IMR-90 (cell line): ENCODE measurements around the gene DUOX2. TPM values are rescaled to one million over a fixed set of nuclear protein-coding genes. Genes with fewer than 3 reads are reported as not detected.

Experiments used
- ATAC-seq: fragments of 200-7000 bp; cut with Tn5 transposase; 2 replicates; pipeline ENCODE4 v1.9.1; 2020; ENCODE audit warnings: low read depth, mild to moderate bottlenecking, moderate library complexity
- BruUV-seq: library from RNA; stranded (reverse); fragments of 400-500 nt; replicated peaks from 2 replicates; lab custom pipeline; 2021; lab: Mats Ljungman, UMichigan
- CTCF ChIA-PET: fragments of 300-600 bp; formaldehyde crosslinking; extraction: SDS; loops from one replicate; lab custom pipeline; 2021; ENCODE audit warnings: antibody characterized with exemption; lab: Yijun Ruan, JAX
- POLR2A ChIA-PET: fragments of 300-600 bp; sonication (Branson Sonifier 250); formaldehyde crosslinking; loops from one replicate; lab custom pipeline; 2022; ENCODE audit warnings: antibody characterized with exemption; ENCODE audit not compliant: unreplicated experiment; lab: Charles Lee
- DNase-seq: peaks from one replicate; pipeline ENCODE4 v3.0.0; 2013
- H2AFZ ChIP-seq: replicated peaks from 2 replicates; pipeline ENCODE3; 2013; ENCODE audit warnings: low read length, mild to moderate bottlenecking; ENCODE audit not compliant: poor library complexity
- H2AK5ac ChIP-seq: 2 replicates; pipeline ENCODE4 v1.6.1; 2013; ENCODE audit warnings: low read depth, low read length, inconsistent platforms
- H2AK9ac ChIP-seq: replicated peaks from 2 replicates; pipeline ENCODE3; 2013; ENCODE audit warnings: mild to moderate bottlenecking, low read depth, low read length, moderate library complexity; ENCODE audit not compliant: poor library complexity
- H2BK120ac ChIP-seq: 2 replicates; pipeline ENCODE4 v1.6.1; 2013; ENCODE audit warnings: low read depth, low read length, inconsistent platforms
- H2BK15ac ChIP-seq: 3 replicates; pipeline ENCODE4 v1.6.1; 2013; ENCODE audit warnings: low read depth, low read length, inconsistent platforms
- H2BK20ac ChIP-seq: 2 replicates; pipeline ENCODE4 v1.6.1; 2013; ENCODE audit warnings: low read depth, mild to moderate bottlenecking, inconsistent platforms, low read length, moderate library complexity
- H2BK5ac ChIP-seq: 2 replicates; pipeline ENCODE4 v1.6.1; 2013; ENCODE audit warnings: mild to moderate bottlenecking, low read depth, low read length, inconsistent platforms; ENCODE audit not compliant: poor library complexity, severe bottlenecking
- H3K14ac ChIP-seq: replicated peaks from 2 replicates; pipeline ENCODE4 v1.6.1; 2013; ENCODE audit warnings: low read depth, low read length, inconsistent platforms
- H3K18ac ChIP-seq: 2 replicates; pipeline ENCODE4 v1.6.1; 2013; ENCODE audit warnings: low read depth, low read length, control low read depth
- H3K23ac ChIP-seq: 2 replicates; pipeline ENCODE4 v1.6.1; 2013; ENCODE audit warnings: low read depth, low read length, inconsistent platforms
- H3K27ac ChIP-seq: 2 replicates; pipeline ENCODE4 v1.5.1; 2013; ENCODE audit warnings: mild to moderate bottlenecking, control low read depth, low read length; ENCODE audit not compliant: insufficient read depth
- H3K27me3 ChIP-seq: 2 replicates; pipeline ENCODE4 v1.6.1; 2013; ENCODE audit warnings: low read length; ENCODE audit not compliant: control insufficient read depth, insufficient read depth
- H3K36me3 ChIP-seq: 2 replicates; pipeline ENCODE4 v1.6.1; 2013; ENCODE audit warnings: low read length, mixed read lengths; ENCODE audit not compliant: control insufficient read depth, insufficient read depth
- H3K4ac ChIP-seq: 2 replicates; pipeline ENCODE4 v1.6.1; 2013; ENCODE audit warnings: low read depth, low read length, inconsistent platforms
- H3K4me1 ChIP-seq: 2 replicates; pipeline ENCODE4 v1.6.1; 2013; ENCODE audit warnings: low read length, mixed read lengths; ENCODE audit not compliant: control insufficient read depth, insufficient read depth
- H3K4me2 ChIP-seq: 2 replicates; pipeline ENCODE4 v1.6.1; 2013; ENCODE audit warnings: low read depth, mild to moderate bottlenecking, control low read depth, low read length, moderate library complexity
- H3K4me3 ChIP-seq: 2 replicates; pipeline ENCODE4 v1.5.1; 2013; ENCODE audit warnings: low read depth, mild to moderate bottlenecking, control low read depth, low read length, moderate library complexity; ENCODE audit not compliant: insufficient read depth
- H3K56ac ChIP-seq: 2 replicates; pipeline ENCODE4 v1.6.1; 2013; ENCODE audit warnings: low read length, inconsistent platforms; ENCODE audit not compliant: insufficient read depth; ENCODE audit errors: extremely low read depth
- H3K79me1 ChIP-seq, 2 experiments: 2 replicates each; pipeline ENCODE4 v1.6.1; 2013; ENCODE audit warnings: low read length in 2 of 2, inconsistent platforms in 1 of 2, low read depth in 1 of 2
- H3K9ac ChIP-seq: 2 replicates; pipeline ENCODE4 v1.6.1; 2013; ENCODE audit warnings: low read depth, low read length, control low read depth
- H3K9me1 ChIP-seq: 2 replicates; pipeline ENCODE4 v1.6.1; 2013; ENCODE audit warnings: low read length, inconsistent platforms; ENCODE audit not compliant: insufficient read depth
- H3K9me3 ChIP-seq: 2 replicates; pipeline ENCODE4 v1.6.1; 2013; ENCODE audit warnings: low read length; ENCODE audit not compliant: control insufficient read depth, insufficient read depth
- H4K20me1 ChIP-seq: 2 replicates; pipeline ENCODE4 v1.6.1; 2013; ENCODE audit warnings: low read length, inconsistent platforms; ENCODE audit not compliant: insufficient read depth
- H4K5ac ChIP-seq: 2 replicates; pipeline ENCODE4 v1.6.1; 2013; ENCODE audit warnings: mild to moderate bottlenecking, low read depth, low read length, control low read depth
- H4K8ac ChIP-seq, 2 experiments: 2 replicates each; pipeline ENCODE4 v1.6.1; 2013; ENCODE audit warnings: low read depth in 2 of 2, low read length in 2 of 2, control low read depth in 1 of 2, inconsistent platforms in 1 of 2
- H4K91ac ChIP-seq: 2 replicates; pipeline ENCODE4 v1.6.1; 2013; ENCODE audit warnings: low read depth, low read length, inconsistent platforms; ENCODE audit not compliant: insufficient read depth
- BHLHE40 ChIP-seq: fragments of 150-350 bp; IDR thresholded peaks from 2 replicates; pipeline ENCODE4 v1.6.1; 2016; ENCODE audit warnings: mild to moderate bottlenecking, low read depth, low read length
- CEBPB ChIP-seq: IDR thresholded peaks from 2 replicates; pipeline ENCODE4 v1.6.1; 2012; ENCODE audit warnings: low read depth, low read length, improper control_type of control experiment
- FOS ChIP-seq: fragments of 150-350 bp; IDR thresholded peaks from 2 replicates; pipeline ENCODE4 v1.6.1; 2016; ENCODE audit warnings: low read depth, low read length
- MAFK ChIP-seq: IDR thresholded peaks from 2 replicates; pipeline ENCODE4 v1.6.1; 2012; ENCODE audit warnings: low read depth, low read length, improper control_type of control experiment
- MAZ ChIP-seq: IDR thresholded peaks from 2 replicates; pipeline ENCODE4 v1.6.1; 2012; ENCODE audit warnings: low read depth, mild to moderate bottlenecking, low read length, improper control_type of control experiment, moderate library complexity, borderline replicate concordance
- MXI1 ChIP-seq: IDR thresholded peaks from 2 replicates; pipeline ENCODE4 v1.6.1; 2012; ENCODE audit warnings: low read depth, mild to moderate bottlenecking, low read length, moderate library complexity, borderline replicate concordance
- NFE2L2 ChIP-seq: fragments of 150-350 bp; IDR thresholded peaks from 2 replicates; pipeline ENCODE4 v1.6.1; 2016; ENCODE audit warnings: low read depth, mild to moderate bottlenecking, low read length
- POLR2A ChIP-seq: IDR thresholded peaks from 2 replicates; pipeline ENCODE4 v1.6.1; 2012; ENCODE audit warnings: mild to moderate bottlenecking, low read depth, low read length
- RFX5 ChIP-seq: IDR thresholded peaks from 2 replicates; pipeline ENCODE4 v1.8.0; 2012; ENCODE audit warnings: low read depth, mild to moderate bottlenecking, low read length, moderate library complexity
- SMC3 ChIP-seq: fragments of 150-350 bp; IDR thresholded peaks from 2 replicates; pipeline ENCODE4 v1.6.1; 2016; ENCODE audit warnings: low read depth, mild to moderate bottlenecking, antibody characterized with exemption, low read length, moderate library complexity
- WGBS, 2 experiments: methylation state at CpG; one replicate each; pipeline versions ENCODE4 v1.1.5 to v1.1.7; 2013; ENCODE audit warnings: missing lambda C conversion rate in 2 of 2; ENCODE audit not compliant: insufficient read length in 1 of 2; ENCODE audit errors: extremely low coverage in 2 of 2; 5-methylcytosine and 5-hydroxymethylcytosine counted together
- dilution Hi-C: fragments of 300-500 bp; cut with HindIII; formaldehyde crosslinking; loops from one replicate; pipeline ENCODE4 v1.14.3; 2018; ENCODE audit warnings: low sequenced_read_pairs; ENCODE audit not compliant: unreplicated experiment
- in situ Hi-C: fragments of 300-500 bp; cut with MboI; formaldehyde crosslinking; loops from 3 replicates; pipeline ENCODE4 v1.14.3; 2019; ENCODE audit warnings: low sequenced_read_pairs, inconsistent platforms, mixed read lengths
- intact Hi-C: fragments of 100-400 bp; cut with micrococcal nuclease; formaldehyde crosslinking; loops from 2 replicates; pipeline ENCODE4 v1.10.0; 2022
- polyA plus RNA-seq, 3 experiments: library from polyadenylated mRNA; depleted of rRNA; stranded (reverse); fragments of >200 nt; gene quantifications; 2 replicates each; pipeline ENCODE4 v1.2.3, GENCODE V29; 2012; ENCODE audit warnings: low replicate concordance in 1 of 3
- total RNA-seq: library from RNA; depleted of rRNA; stranded (reverse); fragments of >200 nt; gene quantifications from 2 replicates; pipeline ENCODE4 v1.2.3, GENCODE V29; 2012
- TF ChIP-seq, protein P1 (sequence below): fragments of 150-350 bp; IDR thresholded peaks from 2 replicates; pipeline ENCODE4 v1.6.1; 2016; ENCODE audit warnings: low read depth, mild to moderate bottlenecking, low read length, moderate library complexity, borderline replicate concordance

Gene DUOX2
- total and polyA plus RNA-seq, 2 of the 4 experiments (the other 2 are of a cell fraction) = not detected

DNA sequence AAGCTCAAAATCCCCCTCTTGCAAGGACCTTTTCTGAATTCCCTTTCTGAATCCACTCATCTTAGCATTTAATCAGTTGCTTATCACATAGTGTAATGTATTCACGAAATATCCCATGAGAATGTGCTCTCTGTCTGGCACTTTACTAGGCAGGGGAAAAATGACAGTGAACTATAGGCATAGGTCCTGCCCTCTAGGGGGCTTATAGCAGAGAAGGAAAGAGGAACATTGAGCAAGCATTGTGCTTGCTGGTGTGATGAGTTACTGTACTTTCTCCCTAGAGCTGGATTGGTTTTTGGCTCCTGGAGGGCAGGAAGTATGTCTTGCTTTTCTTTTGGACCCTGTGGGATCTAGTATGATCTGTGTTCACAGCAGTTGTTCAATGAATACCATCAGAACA lies 26.5 kb downstream of the DUOX2 start (continued):
- TF ChIP-seq, protein P1, sequence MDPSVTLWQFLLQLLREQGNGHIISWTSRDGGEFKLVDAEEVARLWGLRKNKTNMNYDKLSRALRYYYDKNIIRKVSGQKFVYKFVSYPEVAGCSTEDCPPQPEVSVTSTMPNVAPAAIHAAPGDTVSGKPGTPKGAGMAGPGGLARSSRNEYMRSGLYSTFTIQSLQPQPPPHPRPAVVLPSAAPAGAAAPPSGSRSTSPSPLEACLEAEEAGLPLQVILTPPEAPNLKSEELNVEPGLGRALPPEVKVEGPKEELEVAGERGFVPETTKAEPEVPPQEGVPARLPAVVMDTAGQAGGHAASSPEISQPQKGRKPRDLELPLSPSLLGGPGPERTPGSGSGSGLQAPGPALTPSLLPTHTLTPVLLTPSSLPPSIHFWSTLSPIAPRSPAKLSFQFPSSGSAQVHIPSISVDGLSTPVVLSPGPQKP = no peak

DNA sequence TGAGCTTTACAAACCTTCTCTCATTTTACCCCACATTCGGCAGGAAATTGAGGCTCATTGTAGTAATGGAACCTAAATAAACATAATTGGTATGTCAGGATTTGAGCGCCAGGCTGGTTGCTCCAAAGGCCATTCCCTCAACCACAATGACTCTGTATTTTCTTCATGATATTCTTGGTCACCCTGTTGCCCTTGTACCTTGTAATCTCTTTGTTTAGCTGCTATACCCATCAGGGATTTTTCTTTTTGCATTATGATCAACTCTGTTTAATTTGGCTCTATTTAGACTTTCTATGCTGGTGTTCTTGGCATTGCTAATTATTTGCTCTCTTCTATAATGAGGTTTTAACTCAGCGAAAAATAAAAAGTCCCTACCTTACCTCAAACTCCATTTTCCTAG lies 29.8 kb downstream of the DUOX2 start:
- Histone ChIP-seq H2AK9ac (no peak overlapping the region), H3K36me3 (no peaks in the 10 kb centered on the region), H2BK20ac (no peak overlapping the region), H4K5ac (no peak overlapping the region), H3K4me3 (no peak overlapping the region), H3K4me2 (no peak overlapping the region), H2BK15ac (no peak overlapping the region), H3K9me3 (no peaks in the 10 kb centered on the region), H3K9me1 (no peaks in the 10 kb centered on the region), H3K27me3 (peaks cover 29% of the 10 kb centered on the region), H3K4ac (no peak overlapping the region), H4K8ac (no peak overlapping the region), H2AFZ (no peak overlapping the region), H2BK5ac (no peak overlapping the region), H3K27ac (no peak overlapping the region), H3K9ac (no peak overlapping the region), H3K14ac (no peak overlapping the region), H3K23ac (no peak overlapping the region), H3K79me1 (no peaks in the 10 kb centered on the region), H2AK5ac (no peak overlapping the region), H3K4me1 (peaks cover 2% of the 10 kb centered on the region; the same call in 1 of the 2 replicates), H3K56ac (no peak overlapping the region), H3K18ac (no peak overlapping the region), H4K91ac (no peak overlapping the region), H2BK120ac (no peak overlapping the region), H4K20me1 (no peaks in the 10 kb centered on the region)
- dilution Hi-C loops (no loop called here), in situ Hi-C loops (no loop called here), intact Hi-C loops (no loop called here)
- BruUV-seq = no TSS peak
- DNase-seq = no peak
- TF ChIP-seq SMC3 = no peak
- TF ChIP-seq NFE2L2 = no peak
- no peak for TF ChIP-seq MAFK
- TF ChIP-seq MAZ = no peak
- TF ChIP-seq POLR2A = no peak
- TF ChIP-seq MXI1 = no peak
- TF ChIP-seq CEBPB = no peak
- TF ChIP-seq FOS = no peak
- TF ChIP-seq BHLHE40 = no peak
- TF ChIP-seq, protein P1 = no peak
- TF ChIP-seq RFX5 = no peak
- POLR2A ChIA-PET = no interaction called here
- ATAC-seq = no peak
- WGBS, 2 experiments = no CpG with 5 or more reads among the region's 3 CpGs
- CTCF ChIA-PET = interaction anchor here (2.5 kb wide), 1 partner anchor 34 kb away, joined by 14 read pairs; no protein-coding TSS in a partner anchor
